Nucleus accumbens (tissue), 56 donors: ENCODE data around the gene PCDHGA1.

Experiments
- DNase-seq, 56 donors: peaks; one replicate each; lab custom pipeline; 2025; lab: John Stamatoyannopoulos, UW

Gene PCDHGA1

DNA sequence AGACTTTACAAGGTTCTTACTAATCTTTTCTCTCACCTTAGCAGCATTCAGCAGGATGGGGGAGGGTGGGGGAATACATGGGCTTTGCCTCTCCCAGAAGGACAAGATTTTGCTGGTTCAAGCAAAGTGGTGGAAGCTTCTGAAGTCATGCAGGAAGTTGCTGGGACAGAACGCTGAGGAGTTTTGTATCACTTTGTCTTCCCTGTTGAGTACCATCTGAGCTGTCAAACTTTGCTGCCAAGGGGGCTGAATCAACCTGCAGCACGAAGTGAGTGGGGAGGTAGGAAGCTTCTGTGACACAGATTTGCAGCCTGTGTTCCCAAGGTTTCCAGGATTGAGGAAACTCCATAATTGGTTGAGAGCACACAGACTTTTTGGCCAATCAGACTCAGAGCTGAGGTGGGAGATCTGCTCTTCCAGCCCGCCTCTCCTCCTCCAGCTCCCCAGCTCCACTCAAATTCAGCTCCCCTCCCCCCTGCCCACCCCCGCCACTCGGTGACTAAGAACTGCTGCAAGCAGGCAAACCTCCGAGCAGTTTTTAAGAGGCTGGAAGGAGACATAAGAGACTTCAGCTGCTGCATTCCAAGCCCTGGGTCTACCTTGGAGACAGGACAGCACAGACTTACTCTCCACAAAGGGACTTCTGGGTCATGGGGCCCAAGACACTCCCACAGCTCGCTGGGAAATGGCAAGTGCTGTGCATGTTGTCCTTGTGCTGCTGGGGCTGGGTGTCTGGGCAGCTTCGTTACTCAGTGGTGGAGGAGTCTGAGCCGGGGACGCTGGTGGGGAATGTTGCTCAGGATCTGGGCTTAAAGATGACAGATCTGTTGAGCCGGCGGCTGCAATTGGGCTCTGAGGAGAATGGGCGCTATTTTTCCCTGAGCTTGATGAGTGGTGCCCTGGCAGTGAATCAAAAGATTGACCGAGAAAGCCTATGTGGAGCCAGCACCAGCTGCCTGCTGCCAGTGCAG is 158.6 kb downstream of the PCDHGA1 start, which contains the start of gene PCDHGC5:
Gene PCDHGC5 (plus strand): TSS at position 491 of the 971 bp plus-strand sequence. CDS start 160 bp downstream, at position 651.
- peak in 42 of 56 donors; percentile 29 to 91 (median 73) for DNase-seq

DNA sequence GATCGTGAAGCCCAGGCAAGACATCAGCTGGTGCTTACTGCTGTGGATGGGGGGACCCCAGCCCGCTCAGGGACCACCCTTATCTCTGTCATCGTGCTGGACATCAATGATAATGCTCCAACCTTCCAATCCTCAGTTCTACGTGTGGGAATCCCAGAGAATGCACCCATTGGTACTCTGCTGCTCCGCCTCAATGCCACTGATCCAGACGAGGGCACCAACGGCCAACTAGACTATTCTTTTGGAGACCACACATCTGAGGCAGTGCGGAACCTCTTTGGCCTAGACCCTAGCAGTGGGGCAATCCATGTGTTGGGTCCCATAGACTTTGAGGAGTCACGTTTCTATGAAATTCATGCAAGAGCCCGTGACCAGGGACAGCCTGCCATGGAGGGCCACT is 159.5 kb downstream of the PCDHGA1 start:
- DNase-seq: peak in 2 of 56 donors; percentile 34 to 35

DNA sequence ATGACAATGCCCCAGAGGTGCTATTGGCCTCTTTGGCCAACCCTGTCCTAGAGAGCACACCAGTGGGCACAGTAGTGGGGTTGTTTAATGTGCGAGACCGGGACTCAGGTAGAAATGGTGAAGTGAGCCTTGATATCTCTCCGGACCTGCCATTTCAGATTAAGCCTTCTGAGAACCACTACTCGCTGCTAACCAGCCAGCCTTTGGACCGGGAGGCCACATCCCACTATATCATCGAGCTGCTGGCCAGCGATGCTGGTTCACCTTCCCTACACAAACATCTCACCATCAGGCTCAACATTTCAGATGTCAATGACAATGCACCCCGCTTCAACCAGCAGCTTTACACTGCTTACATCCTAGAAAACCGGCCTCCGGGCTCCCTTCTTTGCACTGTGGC is 160.0 kb downstream of the PCDHGA1 start:
- no peak for DNase-seq

DNA sequence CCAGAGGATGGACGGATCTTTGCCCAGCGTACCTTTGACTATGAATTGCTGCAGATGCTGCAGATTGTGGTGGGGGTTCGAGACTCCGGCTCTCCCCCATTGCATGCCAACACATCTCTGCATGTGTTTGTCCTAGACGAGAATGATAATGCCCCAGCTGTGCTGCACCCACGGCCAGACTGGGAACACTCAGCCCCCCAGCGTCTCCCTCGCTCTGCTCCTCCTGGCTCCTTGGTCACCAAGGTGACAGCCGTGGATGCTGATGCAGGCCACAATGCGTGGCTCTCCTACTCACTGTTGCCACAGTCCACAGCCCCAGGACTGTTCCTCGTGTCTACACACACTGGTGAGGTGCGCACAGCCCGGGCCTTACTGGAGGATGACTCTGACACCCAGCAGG is 160.5 kb downstream of the PCDHGA1 start:
- DNase-seq: no peak

DNA sequence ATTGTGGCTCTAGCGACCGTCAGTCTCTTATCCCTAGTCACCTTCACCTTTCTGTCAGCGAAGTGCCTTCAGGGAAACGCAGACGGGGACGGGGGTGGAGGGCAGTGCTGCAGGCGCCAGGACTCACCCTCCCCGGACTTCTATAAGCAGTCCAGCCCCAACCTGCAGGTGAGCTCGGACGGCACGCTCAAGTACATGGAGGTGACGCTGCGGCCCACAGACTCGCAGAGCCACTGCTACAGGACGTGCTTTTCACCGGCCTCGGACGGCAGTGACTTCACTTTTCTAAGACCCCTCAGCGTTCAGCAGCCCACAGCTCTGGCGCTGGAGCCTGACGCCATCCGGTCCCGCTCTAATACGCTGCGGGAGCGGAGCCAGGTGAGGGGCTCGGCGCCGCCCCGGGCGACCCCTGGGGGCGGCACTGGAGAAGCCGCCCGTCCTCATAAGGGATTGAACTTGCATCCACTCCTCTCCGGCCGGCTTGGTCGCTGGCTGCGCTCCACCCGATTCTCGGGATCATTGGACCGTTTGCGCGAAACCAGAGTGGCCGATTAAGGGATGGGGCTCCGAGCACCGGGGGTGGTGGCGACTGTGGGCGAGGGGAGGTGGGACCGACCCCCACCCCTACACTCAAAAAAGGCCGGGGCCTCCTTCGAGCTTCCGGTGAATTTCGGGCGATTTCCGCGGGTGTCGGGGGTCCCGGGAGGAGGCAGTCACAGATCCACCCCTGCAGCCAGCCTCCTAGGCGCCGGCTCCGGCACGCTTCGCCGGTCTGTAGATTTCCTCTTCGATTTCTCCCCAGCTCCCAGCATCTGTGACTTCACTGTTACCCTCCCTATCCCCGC is 161.2 kb downstream of the PCDHGA1 start:
- no peak for DNase-seq

DNA sequence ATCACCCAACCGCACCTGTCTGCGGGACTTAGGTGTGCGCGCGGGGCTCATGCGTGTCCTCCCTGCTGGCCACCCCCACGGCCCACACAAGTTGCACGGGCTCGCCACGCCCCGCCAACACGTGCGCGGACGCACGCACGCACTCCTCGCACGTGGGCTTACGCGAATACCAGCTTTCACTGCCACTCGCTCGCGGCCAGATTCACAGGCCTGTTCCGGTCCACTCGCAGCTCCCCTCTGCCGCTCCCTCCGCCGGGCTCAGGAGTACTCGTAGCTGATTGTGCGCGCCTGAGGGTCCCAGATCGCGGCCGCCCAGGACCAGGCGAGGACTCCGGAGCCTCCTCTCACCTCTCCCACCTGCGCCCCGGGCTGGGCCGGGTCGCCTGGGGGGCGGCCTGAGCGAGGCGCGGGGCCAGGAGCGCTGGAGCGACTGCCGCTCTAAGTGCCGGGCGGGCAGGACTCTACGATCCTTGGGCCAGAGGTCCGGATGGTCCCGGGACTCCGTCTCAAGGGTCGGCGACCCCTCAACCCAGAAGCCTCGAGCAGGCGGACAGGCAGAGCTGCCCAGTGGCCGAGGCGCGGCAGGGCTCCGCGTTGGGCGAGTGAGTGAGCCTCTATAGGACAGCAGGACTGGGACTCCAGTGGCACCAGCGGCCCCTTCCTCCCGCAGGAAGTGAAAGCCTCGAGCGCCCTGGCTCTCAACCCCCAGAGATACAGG is 162.0 kb downstream of the PCDHGA1 start:
- DNase-seq: peak in 5 of 56 donors; percentile 29 to 56 (median 36)

DNA sequence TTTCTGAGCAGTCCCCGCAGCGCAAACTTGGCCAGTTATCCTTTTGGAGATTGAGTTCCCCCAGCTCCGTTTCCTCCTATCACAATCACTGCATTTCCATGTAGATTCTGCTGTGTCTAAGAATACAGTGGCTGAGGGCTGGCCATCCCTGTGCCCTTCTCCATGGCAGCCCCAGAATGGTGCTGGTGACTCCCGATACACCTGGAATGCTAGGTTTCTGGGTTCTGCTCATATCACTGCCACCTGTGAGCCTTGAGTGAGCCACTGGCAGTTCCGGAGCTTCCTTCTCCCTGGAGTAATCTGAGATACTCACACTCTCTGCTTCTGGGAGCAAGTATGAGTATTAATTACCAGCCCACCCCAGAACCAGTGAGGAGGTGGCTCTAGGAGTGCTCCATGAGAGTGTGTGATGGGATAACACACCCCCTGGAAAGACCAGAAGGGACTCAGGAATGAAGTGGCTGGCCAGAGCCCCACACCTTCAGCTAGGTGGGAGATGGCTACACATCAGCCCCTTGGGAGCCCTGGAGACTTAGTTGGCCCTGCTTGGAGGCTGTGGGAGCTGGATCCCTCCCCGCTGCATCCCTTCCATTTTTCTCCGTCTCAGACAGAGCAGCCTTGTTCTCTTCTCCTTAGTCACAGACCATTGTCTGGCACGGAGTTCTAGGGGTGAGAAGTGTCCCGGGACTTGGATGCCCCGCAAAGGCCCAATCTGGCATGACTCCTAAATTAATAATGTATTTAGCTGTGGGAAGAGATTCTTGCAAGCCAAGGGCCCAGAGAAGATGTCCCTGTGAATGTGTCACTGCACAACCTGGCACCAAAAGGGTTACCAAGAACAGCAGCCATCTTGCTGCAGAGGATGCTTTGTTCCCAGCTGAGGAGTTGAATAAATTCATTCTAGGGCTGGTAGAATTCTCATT is 163.4 kb downstream of the PCDHGA1 start:
- DNase-seq: peak in 43 of 56 donors; percentile 31 to 80 (median 52)

DNA sequence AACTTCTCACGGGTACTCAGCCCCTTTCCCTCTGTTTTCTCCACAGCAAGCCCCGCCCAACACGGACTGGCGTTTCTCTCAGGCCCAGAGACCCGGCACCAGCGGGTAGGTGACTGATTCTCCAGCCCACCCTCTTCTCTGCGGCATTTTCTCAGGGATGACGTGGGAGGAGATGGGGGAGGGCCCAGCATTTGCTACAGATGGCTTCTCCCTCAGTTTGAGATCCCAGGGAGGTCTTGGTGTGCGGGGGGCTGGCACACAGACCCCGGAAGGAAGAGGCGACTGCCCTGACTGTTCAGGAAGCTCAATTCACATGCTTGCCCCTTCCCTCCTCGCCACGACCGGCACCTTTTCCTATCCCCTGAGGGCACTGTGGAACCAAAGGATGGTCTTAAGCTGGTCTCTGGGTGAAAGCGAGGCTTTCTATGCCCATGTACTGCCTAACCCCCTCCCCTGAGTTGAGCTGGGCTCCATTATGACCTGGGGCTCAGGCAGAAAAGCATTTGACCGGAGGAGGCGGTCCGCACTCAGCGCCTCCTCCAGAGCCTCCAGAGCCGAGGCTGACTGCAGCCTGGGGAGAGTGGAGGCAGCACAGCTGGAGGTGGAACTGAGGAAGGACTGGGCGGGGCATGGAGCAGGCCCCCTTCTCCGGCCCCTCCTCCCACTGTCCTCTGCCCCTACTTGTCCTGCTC is 164.6 kb downstream of the PCDHGA1 start:
- DNase-seq: peak in 19 of 56 donors; percentile 17 to 77 (median 42)

DNA sequence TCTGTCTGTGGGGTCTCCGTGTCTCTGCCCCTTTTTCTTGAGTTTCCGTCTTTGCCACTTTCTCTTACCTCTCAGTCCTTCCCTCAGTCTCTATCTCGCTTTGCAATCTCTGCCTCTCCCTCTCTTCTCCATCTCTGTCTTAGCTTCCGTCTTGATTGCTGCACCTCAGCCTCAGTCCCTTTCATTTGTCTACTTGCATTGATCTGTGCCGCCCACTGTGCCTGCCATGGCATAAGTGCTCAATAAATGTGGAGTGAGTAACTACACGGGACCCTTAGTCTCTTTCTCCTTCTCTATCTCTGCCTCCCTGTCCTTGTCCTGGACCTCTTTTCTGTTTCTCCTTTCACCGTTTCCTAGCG is 165.1 kb downstream of the PCDHGA1 start:
- no peak for DNase-seq

DNA sequence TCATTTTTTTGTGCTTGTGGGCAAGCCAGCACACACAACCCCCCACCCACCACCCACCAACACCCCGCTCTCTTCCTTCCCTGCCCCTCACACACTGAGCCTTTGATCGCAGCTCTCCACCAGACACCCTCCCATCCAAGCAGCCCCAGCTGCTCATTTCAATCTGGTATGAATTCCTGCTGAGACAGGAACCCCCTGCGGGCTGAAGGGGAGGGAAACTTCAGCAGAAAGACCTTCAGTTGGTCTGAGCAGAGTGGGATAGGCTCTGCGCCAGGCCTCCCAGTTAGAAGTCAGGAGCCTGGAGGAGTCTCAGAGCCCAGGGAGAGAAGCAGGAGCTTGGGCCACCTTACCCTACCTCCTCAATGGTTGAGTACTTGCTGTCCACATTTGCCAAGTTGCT is 165.7 kb downstream of the PCDHGA1 start:
- peak in 4 of 56 donors; percentile 15 to 34 (median 28) for DNase-seq

DNA sequence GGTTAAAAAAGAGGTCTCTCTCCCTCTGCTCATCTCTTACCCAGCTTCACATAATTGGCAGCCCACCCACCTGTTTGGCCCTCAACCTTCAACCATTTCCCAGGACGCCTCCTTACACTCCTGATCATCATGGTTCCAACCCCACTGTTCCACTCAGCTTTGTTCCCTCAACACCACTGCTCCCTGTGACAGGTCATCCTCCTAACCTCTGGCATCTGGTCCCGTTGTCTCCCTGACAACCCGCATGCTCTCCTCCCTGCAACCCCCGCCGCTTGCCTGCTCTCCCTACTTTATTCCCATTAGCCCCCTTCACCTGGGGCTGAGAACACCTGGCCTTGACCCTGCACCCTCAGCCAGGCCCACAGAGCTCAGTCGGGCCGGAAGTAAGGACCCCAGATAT is 171.4 kb downstream of the PCDHGA1 start:
- DNase-seq: no peak

DNA sequence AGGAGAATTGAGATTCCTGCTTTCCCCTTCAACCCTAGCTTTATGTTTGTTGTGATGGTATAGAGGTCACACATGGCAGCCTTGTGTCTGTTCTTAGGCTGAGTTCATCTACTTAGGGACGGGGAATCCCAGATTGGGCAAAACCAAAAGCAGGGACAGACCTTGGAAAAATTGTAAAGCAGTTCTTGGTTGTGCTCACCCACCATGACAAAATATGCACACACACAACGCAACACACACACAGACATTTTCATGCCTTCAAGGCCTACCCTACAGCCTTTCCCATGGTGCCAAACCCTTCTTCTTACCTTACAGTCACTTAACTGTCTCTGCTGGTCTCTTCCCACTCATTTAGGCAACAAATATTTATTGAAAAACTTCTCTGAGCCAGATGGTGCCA is 173.4 kb downstream of the PCDHGA1 start:
- no peak for DNase-seq

DNA sequence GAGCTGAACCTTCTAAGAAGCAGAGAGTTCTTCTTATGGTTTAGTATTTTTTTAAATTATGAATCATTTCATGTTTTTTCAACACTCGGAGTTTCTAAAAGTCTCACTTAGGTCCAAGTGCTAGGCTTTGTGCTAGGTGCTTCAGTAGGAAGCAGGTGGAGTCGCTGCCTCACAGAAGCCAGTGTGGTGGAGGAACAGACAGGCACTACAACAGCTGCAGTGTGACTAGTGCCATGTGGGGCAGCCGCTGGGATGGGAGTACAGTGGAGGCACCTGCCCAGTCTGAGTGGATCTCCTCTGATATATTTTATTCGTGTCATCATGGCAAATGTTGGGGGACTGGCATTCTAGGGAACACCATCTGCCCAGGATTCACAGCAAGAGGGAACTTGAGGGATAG is 173.9 kb downstream of the PCDHGA1 start:
- DNase-seq: no peak

DNA sequence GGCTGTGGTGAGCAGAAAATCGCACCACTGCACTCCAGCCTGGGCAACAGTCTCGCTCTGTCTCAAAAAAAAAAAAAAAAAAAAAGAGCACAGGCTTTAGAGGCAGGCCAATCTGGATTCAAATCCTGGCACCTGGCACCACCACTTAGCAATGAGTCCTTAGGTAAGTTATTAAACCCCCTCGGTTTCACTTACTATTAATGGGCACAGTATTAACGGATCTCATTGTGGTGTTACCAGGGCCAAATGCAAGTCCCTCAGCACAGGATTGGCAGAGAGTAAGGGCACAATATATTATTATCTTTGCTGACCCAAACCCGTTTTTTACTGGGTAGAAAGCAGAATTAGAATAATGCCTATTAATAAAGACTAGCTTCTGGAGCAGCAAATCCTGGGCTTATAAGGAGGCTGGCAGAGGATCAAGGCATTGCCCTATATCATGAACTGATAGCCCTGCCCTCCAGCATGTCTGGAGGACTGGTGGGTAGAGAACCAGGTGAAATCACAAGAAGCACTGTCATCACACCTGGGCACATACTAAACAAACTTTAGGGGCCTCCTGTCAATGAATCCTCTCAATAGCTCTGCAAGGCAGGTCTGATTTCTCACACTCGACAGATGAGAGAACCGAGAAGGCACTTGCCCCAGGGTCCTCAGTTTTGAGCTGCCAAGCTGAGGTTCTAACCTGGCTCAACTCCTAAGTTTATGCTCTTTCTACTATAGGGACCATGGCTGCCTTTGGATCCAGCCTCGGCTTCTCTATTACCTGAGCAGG is 176.3 kb downstream of the PCDHGA1 start:
- no peak for DNase-seq

DNA sequence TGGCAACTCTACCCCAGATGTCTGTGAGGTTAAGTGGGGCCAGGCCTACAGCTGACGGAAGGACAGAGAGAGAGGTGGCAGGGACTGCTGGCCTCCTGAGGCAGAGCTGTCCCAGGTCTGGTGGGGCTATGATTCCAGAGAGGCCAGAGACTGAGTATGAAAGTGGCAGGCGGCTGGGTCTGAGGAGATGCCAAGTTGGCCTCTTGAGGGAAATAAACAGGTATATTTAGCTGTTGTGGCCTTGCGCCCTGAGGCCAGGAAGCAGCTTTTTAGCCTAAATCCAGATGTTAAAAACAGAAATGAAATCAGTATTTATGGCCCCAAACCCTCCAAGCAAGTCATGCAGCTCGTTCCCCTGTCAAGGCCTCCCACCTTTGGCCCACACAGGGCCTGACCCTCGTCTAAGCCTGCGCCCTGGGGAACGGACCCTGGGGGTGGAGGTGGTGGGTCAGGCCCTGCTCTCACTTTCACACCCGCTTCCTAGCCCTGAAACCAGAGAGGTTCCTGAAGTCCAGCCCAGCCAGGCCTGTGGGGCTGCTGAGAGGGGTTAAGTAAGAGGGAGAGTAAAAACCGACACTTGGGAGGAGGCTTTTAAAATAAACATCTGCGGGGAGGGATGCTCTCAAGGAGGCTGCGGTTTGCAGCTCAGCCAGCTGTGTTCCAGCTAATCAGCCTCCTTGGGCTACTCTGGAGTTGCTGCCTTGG is 177.2 kb downstream of the PCDHGA1 start:
- no peak for DNase-seq

DNA sequence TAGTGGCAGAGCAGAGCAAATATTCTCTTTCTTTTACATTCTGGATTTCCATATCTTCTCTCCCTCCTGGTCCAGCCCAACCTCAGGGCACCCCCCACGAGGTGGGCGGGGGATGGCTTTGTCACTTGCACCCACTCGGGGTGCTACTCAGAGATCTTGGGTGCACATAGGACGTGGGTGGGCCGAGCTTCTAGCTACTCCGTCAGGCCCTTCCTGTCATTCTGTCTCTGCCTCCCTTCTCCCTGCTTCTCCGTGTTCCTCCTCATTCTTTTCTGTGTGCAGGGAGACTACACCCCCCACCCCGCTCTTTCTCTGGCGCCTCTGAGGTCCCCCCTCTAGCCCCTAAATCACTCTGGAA is 178.1 kb downstream of the PCDHGA1 start:
- peak in 3 of 56 donors; percentile 43 to 66 (median 66) for DNase-seq
